Stimulated activated CD4-positive, alpha-beta T cell treated with anti-CD3 and anti-CD28 coated beads, Interleukin-1b, Interleukin-23, amount 100 ng/mL, for 1 hour (primary cell): ENCODE measurements around the gene DISC1.

ENCODE experiments used
- DNase-seq, 2 donors: peaks; one replicate each; pipeline ENCODE4 v3.0.0-alpha.2; 2020; ENCODE audit warnings: low read depth in 2 of 2

The DISC1 gene

DNA sequence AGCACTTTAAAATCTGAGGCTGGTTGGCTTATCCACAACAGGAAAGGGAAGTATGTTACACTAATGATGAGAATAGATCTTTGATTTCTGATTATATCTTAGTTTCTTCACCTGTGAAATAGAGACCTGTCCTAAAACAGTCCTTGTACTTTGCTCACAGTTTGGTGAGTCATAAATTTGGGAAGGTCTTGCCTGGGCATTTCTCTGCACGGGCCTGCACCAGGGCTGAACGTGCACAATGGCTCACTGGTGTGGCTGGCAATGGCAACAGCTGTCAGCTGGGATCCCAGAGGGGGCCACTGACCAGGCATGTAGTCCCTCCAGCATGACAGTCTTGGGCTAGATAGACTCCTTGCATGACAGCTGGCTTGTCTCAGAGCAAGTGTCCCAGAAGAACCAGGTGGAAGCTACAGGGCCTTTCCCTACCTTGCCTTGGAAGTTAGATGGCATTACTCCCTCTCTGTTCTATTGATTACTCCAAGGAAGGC lies 367.4 kb downstream of the DISC1 start:
- no peak for DNase-seq

GRCh38 chr1:231998791-231999190 lies 372.2 kb downstream of the DISC1 start:
- no peak for DNase-seq

GRCh38 chr1:232005300-232005699 lies 378.7 kb downstream of the DISC1 start:
- DNase-seq, result no peak

- no peak for DNase-seq
Measured at GRCh38 chr1:232009741-232010140, 383.2 kb downstream of the DISC1 start.

DNA sequence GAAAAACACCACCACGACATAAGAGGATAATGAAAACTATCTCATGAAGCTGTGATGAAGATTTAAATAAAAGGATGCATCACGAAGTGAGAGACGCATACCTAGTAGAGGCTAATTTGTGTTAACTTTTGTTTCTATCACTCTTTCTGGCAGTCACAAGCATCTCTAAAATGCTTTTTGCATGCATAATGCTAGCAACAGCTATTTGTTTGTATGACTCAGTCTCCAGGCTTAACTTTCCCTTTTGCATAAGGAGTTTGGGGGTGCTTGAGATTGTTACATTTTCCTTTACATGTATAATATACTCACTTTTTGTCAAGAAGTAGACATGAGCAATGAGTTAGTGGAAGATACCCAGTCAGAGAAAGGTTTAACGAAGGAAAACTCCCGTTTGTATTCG lies 385.4 kb downstream of the DISC1 start:
- DNase-seq, result no peak

- DNase-seq, result no peak
Measured at GRCh38 chr1:232012773-232013386, 386.3 kb downstream of the DISC1 start.

GRCh38 chr1:232014941-232015340 lies 388.4 kb downstream of the DISC1 start:
- no peak for DNase-seq

DNA sequence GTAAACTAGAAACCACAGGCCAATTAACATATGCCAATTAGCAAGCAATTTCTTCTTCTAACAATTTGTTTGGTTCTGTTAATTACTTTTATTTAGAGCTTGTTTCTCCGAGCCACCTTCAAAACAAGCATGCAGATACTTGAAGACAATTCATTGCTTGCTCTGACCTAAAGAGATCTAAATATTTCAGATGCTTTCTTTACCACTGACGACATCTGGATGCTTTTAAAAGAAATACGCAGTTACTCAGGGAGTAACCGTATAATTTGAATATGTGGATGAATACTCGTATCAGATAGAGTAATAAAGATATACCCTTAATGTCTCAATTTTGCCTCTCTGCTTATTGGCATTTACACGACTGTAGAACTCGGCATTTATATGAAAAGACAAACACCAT lies 390.0 kb downstream of the DISC1 start:
- no peak for DNase-seq

- no peak for DNase-seq
Measured at GRCh38 chr1:232017057-232017456, 390.5 kb downstream of the DISC1 start.

DNA sequence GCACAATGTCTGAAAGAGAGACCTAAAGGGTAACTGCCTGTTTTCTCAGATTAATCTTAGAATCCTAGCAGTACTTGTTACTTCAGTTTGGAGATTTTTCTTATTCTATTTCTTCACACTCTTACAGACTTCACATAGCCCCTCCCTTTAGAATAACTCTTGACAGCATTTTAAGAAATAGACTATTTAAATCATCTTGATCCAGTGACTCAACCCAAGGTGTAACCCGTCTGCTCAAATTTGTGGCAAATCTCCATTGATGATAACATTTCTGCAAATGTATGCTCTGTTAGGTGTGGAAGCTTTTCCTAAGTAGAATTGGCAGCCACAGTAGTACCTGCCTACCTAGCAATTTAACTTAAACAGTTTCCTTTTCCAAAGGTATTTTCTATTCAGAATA lies 391.2 kb downstream of the DISC1 start:
- no peak for DNase-seq

GRCh38 chr1:232018231-232019025 lies 391.8 kb downstream of the DISC1 start:
- DNase-seq, result no peak

DNA sequence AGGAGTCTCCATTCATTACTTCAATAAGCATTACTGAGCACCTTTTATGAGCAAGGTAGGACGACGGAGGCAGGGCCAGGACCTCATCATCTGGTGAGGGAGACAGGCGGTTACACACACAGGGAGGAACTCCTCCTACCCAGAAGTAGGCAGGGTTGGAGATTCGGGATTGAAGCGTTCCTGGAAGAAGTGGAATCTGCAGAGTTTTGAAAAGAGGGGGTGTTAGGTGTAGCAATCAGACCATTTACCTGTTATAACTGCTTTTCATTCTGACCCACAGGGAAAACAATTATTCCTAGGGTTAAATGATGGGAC lies 392.4 kb downstream of the DISC1 start:
- no peak for DNase-seq

- no peak for DNase-seq
Measured at GRCh38 chr1:232020352-232020751, 393.8 kb downstream of the DISC1 start.

- DNase-seq, result no peak
Measured at GRCh38 chr1:232029315-232029714, 402.7 kb downstream of the DISC1 start.

- no peak for DNase-seq
Measured at GRCh38 chr1:232031156-232031555, 404.6 kb downstream of the DISC1 start.

- no peak for DNase-seq
Measured at GRCh38 chr1:232033285-232033684, 406.7 kb downstream of the DISC1 start.

- DNase-seq, result no peak
Measured at GRCh38 chr1:232034556-232034955, 408.0 kb downstream of the DISC1 start.

DNA sequence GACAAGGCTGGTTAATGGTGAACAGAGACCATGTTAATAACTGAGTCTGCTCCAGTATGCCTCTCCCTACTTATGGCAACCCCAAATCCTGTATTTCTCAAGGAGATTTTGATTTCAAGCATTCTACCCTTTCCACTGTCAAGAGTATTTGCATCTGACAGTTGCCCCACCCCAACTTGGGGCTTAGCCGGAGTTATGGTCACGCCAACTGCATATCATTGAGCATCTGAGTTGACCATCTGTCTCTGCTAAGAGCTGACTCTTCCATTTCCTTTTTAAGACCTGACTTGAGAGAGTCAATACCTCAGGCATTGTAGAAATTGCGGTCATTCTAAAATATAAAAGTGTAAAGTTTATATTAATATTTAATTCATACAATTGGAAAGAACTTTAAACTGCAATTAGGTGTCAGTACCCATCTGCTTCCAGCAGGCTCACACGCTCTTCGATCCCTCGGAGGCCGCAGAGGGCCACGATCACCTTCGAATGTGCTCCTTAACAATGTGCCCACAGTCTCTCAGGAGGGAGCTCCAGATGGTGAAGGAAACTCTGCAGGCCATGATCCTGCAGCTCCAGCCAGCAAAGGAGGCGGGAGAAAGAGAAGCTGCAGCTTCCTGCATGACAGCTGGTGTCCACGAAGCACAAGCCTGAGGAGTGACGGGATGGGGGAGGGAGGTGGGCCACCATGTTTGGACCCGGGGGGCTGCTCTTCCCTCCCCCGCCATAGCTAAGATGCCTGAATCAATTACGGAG lies 409.8 kb downstream of the DISC1 start:
- no peak for DNase-seq

DNA sequence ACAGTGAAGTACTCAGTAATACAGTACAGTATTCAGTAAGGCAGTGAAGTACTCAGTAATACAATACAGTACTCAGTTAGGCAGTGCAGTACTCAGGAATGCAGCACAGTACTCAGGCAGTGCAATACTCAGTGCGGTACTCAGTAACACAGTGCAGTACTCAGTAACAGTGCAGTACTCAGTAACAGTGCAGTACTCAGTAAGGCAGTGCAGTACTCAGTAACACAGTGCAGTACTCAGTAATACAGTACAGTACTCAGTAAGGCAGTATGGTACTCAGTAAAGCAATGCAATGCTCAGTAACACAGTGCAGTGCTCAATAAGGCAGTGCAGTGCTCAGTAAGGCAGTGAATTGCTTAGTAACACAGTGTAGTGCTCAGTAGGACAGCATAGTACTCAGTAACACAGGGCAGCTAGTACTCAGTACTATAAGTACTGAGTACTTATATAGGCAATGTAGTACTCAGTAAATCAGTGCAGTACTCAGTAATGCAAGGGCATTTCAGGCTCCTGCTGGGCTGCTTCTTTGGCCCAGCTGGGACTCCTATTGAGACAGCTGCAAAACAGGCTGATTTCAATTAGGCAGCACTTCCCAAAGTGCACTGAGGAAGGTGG lies 411.3 kb downstream of the DISC1 start:
- DNase-seq, result no peak

DNA sequence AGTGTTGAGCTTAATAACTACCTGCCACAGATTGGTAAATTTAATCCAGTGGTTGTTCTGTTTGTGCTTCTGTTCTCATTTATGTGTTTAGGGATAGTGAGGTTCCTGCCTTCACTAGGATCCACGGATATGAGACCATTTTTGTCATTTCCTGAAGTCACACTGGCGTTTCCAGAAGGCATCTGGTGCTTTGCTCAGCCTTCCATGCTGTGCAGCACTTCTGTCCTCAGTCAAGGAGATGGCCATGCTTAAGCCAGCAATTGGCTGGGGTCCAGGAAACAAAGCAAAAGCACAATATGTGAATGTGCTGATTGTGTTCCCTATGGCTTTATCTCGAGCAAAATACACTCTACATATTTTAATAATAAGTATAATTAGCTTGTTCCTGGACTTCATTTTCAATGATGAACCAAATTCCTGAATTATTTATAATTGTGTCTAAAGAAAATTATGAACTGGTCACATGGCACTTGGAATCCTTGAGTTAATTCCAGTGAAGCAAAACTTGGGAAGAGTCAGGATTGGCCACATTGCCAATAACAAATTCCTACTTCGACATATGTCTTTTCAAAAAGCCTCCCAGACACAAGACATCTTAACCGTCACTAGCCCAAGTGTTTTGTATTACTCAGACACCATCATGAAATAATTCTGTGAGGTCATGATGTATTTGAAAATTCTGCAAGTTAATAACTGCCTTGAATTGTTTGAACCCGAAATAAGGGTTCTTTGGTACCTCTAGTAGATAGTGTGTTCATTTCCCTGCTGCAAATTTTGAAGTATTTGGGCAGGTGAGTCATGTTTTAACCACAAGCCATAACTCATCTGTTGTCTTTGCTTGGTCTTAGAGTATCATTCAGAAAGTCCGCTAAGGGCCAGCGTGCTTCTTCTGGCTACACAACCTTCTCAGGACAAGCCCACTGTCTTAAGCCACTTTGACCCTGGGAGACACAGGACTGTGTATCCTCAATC lies 412.4 kb downstream of the DISC1 start:
- DNase-seq, result no peak

DNA sequence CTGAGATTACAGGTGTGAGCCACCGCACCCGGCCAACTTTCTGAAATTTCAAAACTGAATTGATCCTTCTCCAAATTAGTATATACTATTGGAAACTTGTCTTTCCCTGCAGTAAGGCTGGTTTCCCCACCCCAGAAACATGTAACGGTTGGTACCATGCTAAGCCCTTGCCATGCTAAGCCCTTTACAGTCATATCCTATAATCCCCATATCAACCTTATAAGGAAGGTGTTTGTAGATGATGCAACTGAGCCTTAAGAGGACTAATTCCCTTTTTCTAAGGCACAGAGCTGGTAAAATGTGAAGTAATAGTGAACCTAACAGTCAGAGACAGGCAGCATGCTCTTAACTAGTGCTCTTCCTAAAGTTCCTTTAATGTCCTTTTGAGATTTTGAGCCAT lies 413.7 kb downstream of the DISC1 start:
- no peak for DNase-seq
